Endothelial cell (in vitro differentiated cells): ENCODE measurements around the gene ASF1B. TPM values are rescaled to one million over a fixed set of nuclear protein-coding genes. Genes with fewer than 3 reads are reported as not detected.

Experiments used
- DNase-seq: peaks from one replicate; pipeline ENCODE4 v3.0.0; 2021; ENCODE audit warnings: low spot score
- H3K27ac Mint-ChIP-seq: one replicate; pipeline ENCODE4 v1.8.0; 2021; ENCODE audit warnings: mixed read lengths, inconsistent platforms; ENCODE audit not compliant: unreplicated experiment
- H3K27me3 Mint-ChIP-seq: one replicate; pipeline ENCODE4 v1.8.0; 2021; ENCODE audit warnings: mild to moderate bottlenecking, moderate library complexity, mixed read lengths, inconsistent platforms; ENCODE audit not compliant: unreplicated experiment
- H3K36me3 Mint-ChIP-seq: one replicate; pipeline ENCODE4 v1.8.0; 2021; ENCODE audit warnings: mild to moderate bottlenecking, low read depth, mixed read lengths, inconsistent platforms; ENCODE audit not compliant: unreplicated experiment
- H3K4me1 Mint-ChIP-seq: one replicate; pipeline ENCODE4 v1.8.0; 2021; ENCODE audit warnings: mild to moderate bottlenecking, mixed read lengths, inconsistent platforms; ENCODE audit not compliant: unreplicated experiment
- H3K4me3 Mint-ChIP-seq: one replicate; pipeline ENCODE4 v1.8.0; 2021; ENCODE audit warnings: mild to moderate bottlenecking, mixed read lengths, inconsistent platforms; ENCODE audit not compliant: unreplicated experiment
- H3K9me3 Mint-ChIP-seq: one replicate; pipeline ENCODE4 v1.8.0; 2021; ENCODE audit warnings: mixed read lengths, inconsistent platforms; ENCODE audit not compliant: unreplicated experiment
- CTCF ChIP-seq: fragments of 200-600 bp; sonication (generic); IDR thresholded peaks from one replicate; pipeline ENCODE4 v1.5.0; 2021; ENCODE audit warnings: antibody characterized with exemption; ENCODE audit not compliant: unreplicated experiment
- total RNA-seq: library from RNA; stranded (reverse); fragmentation: NEBNext Ultra II Directional; extraction: Animal tissue kit (Norgen Biotek cat#: 25700); gene quantifications from one replicate; pipeline ENCODE4 v1.2.1, GENCODE V29; 2021; ENCODE audit not compliant: unreplicated experiment

The ASF1B gene
- total RNA-seq, 1 donor from 2014 or later = 7.1 TPM

- no peak for DNase-seq
- Mint-ChIP-seq H3K36me3 (peaks cover 6% of the 10 kb centered on the region), H3K9me3 (no peaks in the 10 kb centered on the region), H3K4me3 (no peak overlapping the region), H3K4me1 (no peaks in the 10 kb centered on the region), H3K27ac (no peak overlapping the region), H3K27me3 (no peaks in the 10 kb centered on the region)
- TF ChIP-seq CTCF = no peak
These were observed 19.7 kb upstream of the ASF1B start for GRCh38 chr19:14156122-14156521.

GRCh38 chr19:14155371-14155770 is 19.0 kb upstream of the ASF1B start:
- no peaks in the 10 kb centered on the region for H3K4me1 Mint-ChIP-seq
- H3K27ac Mint-ChIP-seq = no peak overlapping the region
- H3K4me3 Mint-ChIP-seq = no peak overlapping the region
- TF ChIP-seq CTCF = no peak
- H3K9me3 Mint-ChIP-seq = no peaks in the 10 kb centered on the region
- H3K36me3 Mint-ChIP-seq = peaks cover 6% of the 10 kb centered on the region
- no peaks in the 10 kb centered on the region for H3K27me3 Mint-ChIP-seq
- no peak for DNase-seq

- Mint-ChIP-seq H3K4me1 (peaks cover 13% of the 10 kb centered on the region), H3K27me3 (peaks cover 2% of the 10 kb centered on the region), H3K36me3 (peaks cover 6% of the 10 kb centered on the region), H3K4me3 (no peak overlapping the region), H3K27ac (no peak overlapping the region), H3K9me3 (no peaks in the 10 kb centered on the region)
- DNase-seq = no peak
- TF ChIP-seq CTCF = no peak
These were observed 16.3 kb upstream of the ASF1B start for GRCh38 chr19:14152713-14153112.

GRCh38 chr19:14150770-14151661 is 14.6 kb upstream of the ASF1B start:
- no peak for TF ChIP-seq CTCF
- H3K27me3 Mint-ChIP-seq = peaks cover 2% of the 10 kb centered on the region
- no peak overlapping the region for H3K4me3 Mint-ChIP-seq
- no peaks in the 10 kb centered on the region for H3K9me3 Mint-ChIP-seq
- H3K4me1 Mint-ChIP-seq = peaks cover 15% of the 10 kb centered on the region
- no peak for DNase-seq
- no peak overlapping the region for H3K27ac Mint-ChIP-seq
- H3K36me3 Mint-ChIP-seq = peaks cover 6% of the 10 kb centered on the region

GRCh38 chr19:14150041-14150769 is 13.8 kb upstream of the ASF1B start:
- H3K9me3 Mint-ChIP-seq = no peaks in the 10 kb centered on the region

More at GRCh38 chr19:14150041-14150769, 13.8 kb upstream of the ASF1B start:
- peaks cover 15% of the 10 kb centered on the region for H3K4me1 Mint-ChIP-seq
- DNase-seq = no peak
- H3K27me3 Mint-ChIP-seq = peaks cover 2% of the 10 kb centered on the region
- H3K4me3 Mint-ChIP-seq = no peak overlapping the region
- peaks cover 6% of the 10 kb centered on the region for H3K36me3 Mint-ChIP-seq
- no peak overlapping the region for H3K27ac Mint-ChIP-seq
- no peak for TF ChIP-seq CTCF
